Body of pancreas (tissue), 4 donors: ENCODE measurements around the gene CCDC150.
"Not testable (repeated sequence)": the region's sequence is repeated elsewhere in the genome, so short reads cannot be mapped to it uniquely, and the experiment has no call there.

Experiments
- POLR2A ChIP-seq, 3 donors: fragments of 450-650 bp; IDR thresholded peaks; one replicate each; pipeline ENCODE4 v1.6.1; 2016; ENCODE audit warnings: antibody characterized with exemption in 3 of 3, mild to moderate bottlenecking in 2 of 3
- TF ChIP-seq, protein P1 (sequence below), 7 experiments: fragments of 450-650 bp in 4 of 7; fragments of 200-600 bp in 3 of 7; sonication (generic) in 3 of 7; IDR thresholded peaks; one replicate each; pipeline ENCODE4 v1.5.1; 2016 to 2019; ENCODE audit warnings: antibody characterized with exemption in 7 of 7

DNA sequence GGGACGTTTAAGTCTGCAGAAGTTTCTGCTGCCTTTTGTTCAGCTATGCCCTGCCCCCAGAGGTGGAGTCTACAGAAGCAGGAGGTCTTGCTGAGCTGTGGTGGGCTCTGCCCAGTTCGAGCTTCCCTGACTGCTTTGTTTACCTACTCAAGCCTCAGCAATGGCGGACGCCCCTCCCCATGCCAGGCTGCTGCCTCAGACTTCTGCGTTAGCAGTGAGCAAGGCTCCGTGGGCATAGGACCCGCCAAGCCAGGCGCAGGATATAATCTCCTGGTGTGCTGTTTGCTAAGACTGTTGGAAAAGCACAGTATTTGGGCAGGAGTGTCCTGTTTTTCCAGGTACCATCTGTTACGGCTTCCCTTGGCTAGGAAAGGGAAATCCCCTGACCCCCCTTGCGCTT, 70.5 kb downstream of the CCDC150 start:
- TF ChIP-seq, protein P1, sequence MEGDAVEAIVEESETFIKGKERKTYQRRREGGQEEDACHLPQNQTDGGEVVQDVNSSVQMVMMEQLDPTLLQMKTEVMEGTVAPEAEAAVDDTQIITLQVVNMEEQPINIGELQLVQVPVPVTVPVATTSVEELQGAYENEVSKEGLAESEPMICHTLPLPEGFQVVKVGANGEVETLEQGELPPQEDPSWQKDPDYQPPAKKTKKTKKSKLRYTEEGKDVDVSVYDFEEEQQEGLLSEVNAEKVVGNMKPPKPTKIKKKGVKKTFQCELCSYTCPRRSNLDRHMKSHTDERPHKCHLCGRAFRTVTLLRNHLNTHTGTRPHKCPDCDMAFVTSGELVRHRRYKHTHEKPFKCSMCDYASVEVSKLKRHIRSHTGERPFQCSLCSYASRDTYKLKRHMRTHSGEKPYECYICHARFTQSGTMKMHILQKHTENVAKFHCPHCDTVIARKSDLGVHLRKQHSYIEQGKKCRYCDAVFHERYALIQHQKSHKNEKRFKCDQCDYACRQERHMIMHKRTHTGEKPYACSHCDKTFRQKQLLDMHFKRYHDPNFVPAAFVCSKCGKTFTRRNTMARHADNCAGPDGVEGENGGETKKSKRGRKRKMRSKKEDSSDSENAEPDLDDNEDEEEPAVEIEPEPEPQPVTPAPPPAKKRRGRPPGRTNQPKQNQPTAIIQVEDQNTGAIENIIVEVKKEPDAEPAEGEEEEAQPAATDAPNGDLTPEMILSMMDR (IDR thresholded peaks at IDR 0.05): not testable (repeated sequence)
- TF ChIP-seq POLR2A (IDR thresholded peaks at IDR 0.05): not testable (repeated sequence)
